GM12878 (cell line): ENCODE data around the gene MRGPRG. TPM values are rescaled to one million over a fixed set of nuclear protein-coding genes. Genes with fewer than 3 reads are reported as not detected.
A peak's percentile ranks its signal among the peaks of the same experiment; 100 is the strongest.

Source experiments
- ATAC-seq: fragments of 200-7000 bp; cut with Tn5 transposase; 3 replicates; pipeline ENCODE4 v1.9.1; 2020; ENCODE audit warnings: mild to moderate bottlenecking, moderate library complexity
- BruUV-seq: library from RNA; stranded (reverse); fragments of 400-500 nt; replicated peaks from 2 replicates; lab custom pipeline; 2021; lab: Mats Ljungman, UMichigan
- CTCF ChIA-PET: fragments of 300-600 bp; sonication (Branson Sonifier 250); formaldehyde crosslinking; extraction: SDS; loops from one replicate; lab custom pipeline; 2021; ENCODE audit warnings: inconsistent platforms; lab: Yijun Ruan, JAX
- POLR2A ChIA-PET: fragments of 350-600 bp; formaldehyde crosslinking; extraction: SDS; loops from one replicate; lab custom pipeline; 2021; ENCODE audit warnings: inconsistent platforms; lab: Charles Lee
- RAD21 ChIA-PET: fragments of 300-600 bp; sonication (Branson Sonifier 250); formaldehyde crosslinking; loops from one replicate; lab custom pipeline; 2023; ENCODE audit warnings: antibody characterized with exemption; ENCODE audit not compliant: unreplicated experiment; lab: Charles Lee
- SMC1A ChIA-PET: fragments of 300-600 bp; sonication (Branson Sonifier 250); formaldehyde crosslinking; loops from one replicate; lab custom pipeline; 2023; ENCODE audit not compliant: unreplicated experiment, uncharacterized antibody; lab: Charles Lee
- DNase-seq: peaks from one replicate; pipeline ENCODE4 v3.0.0-alpha.2; 2011; ENCODE audit warnings: low read depth, low spot score
- FAIRE-seq: peaks from 3 replicates; lab custom pipeline; 2011; peaks lifted over from hg19 to GRCh38; lab: Jason Lieb, UNC
- H2AFZ ChIP-seq: 2 replicates; pipeline ENCODE4 v1.6.0; 2011; ENCODE audit warnings: low read depth, low read length, control low read depth; ENCODE audit not compliant: control insufficient read depth
- H3K27ac ChIP-seq: 2 replicates; pipeline ENCODE4 v1.5.1; 2011; ENCODE audit warnings: control low read depth; ENCODE audit not compliant: control insufficient read depth, insufficient read depth
- H3K27me3 ChIP-seq, 2 experiments: replicated peaks in 1 of 2; 2 replicates each; pipeline versions ENCODE4 v1.6.0 to v1.6.1; 2011; ENCODE audit warnings: low read length in 1 of 2; ENCODE audit not compliant: control insufficient read depth in 2 of 2, insufficient read depth in 2 of 2
- H3K36me3 ChIP-seq, 2 experiments: 2 replicates each; pipeline ENCODE4 v1.5.1; 2011; ENCODE audit warnings: low read length in 1 of 2; ENCODE audit not compliant: control insufficient read depth in 2 of 2, insufficient read depth in 2 of 2
- H3K4me1 ChIP-seq: 2 replicates; pipeline ENCODE4 v1.6.1; 2011; ENCODE audit warnings: mild to moderate bottlenecking, low read length, moderate library complexity, mixed read lengths; ENCODE audit not compliant: control insufficient read depth, insufficient read depth
- H3K4me2 ChIP-seq: 2 replicates; pipeline ENCODE4 v1.6.0; 2011; ENCODE audit warnings: control low read depth; ENCODE audit not compliant: control insufficient read depth, insufficient read depth
- H3K4me3 ChIP-seq: fragments of 200-600 bp; sonication (generic); 2 replicates; pipeline ENCODE4 v1.5.1; 2016
- H3K79me2 ChIP-seq: 2 replicates; pipeline ENCODE4 v1.6.0; 2011; ENCODE audit warnings: low read length; ENCODE audit not compliant: control insufficient read depth, insufficient read depth
- H3K9ac ChIP-seq: 2 replicates; pipeline ENCODE4 v1.8.0; 2011; ENCODE audit warnings: low read length, control low read depth, mixed read lengths; ENCODE audit not compliant: control insufficient read depth, insufficient read depth
- H3K9me3 ChIP-seq: replicated peaks from 3 replicates; pipeline ENCODE4 v1.5.1; 2011; ENCODE audit warnings: mild to moderate bottlenecking, low read length; ENCODE audit not compliant: control insufficient read depth, insufficient read depth
- H4K20me1 ChIP-seq: 2 replicates; pipeline ENCODE4 v1.6.0; 2011; ENCODE audit not compliant: control insufficient read depth, insufficient read depth
- BHLHE40 ChIP-seq, 2 experiments: fragments of 450-650 bp in 1 of 2; IDR thresholded peaks; 2 replicates each; pipeline ENCODE4 v1.6.1; 2011 to 2017; ENCODE audit warnings: low read depth in 2 of 2, borderline replicate concordance in 1 of 2, improper control_type of control experiment in 1 of 2, low read length in 1 of 2, mild to moderate bottlenecking in 1 of 2
- CBX5 ChIP-seq: sonication (generic); IDR thresholded peaks from 2 replicates; pipeline ENCODE4 v1.6.1; 2016; ENCODE audit warnings: low read depth, moderate library complexity, mild to moderate bottlenecking, inconsistent platforms
- CHD2 ChIP-seq: IDR thresholded peaks from 2 replicates; pipeline ENCODE4 v1.6.1; 2011; ENCODE audit warnings: low read depth, low read length, improper control_type of control experiment, borderline replicate concordance
- POLR2A ChIP-seq: IDR thresholded peaks from 2 replicates; pipeline ENCODE4 v1.6.1; 2011; ENCODE audit warnings: low read depth, mild to moderate bottlenecking, low read length
- SMAD1 ChIP-seq: fragments of 450-650 bp; IDR thresholded peaks from 2 replicates; pipeline ENCODE4 v1.6.1; 2018; ENCODE audit warnings: mild to moderate bottlenecking, low read depth; ENCODE audit not compliant: partially characterized antibody
- SPI1 ChIP-seq: IDR thresholded peaks from 2 replicates; pipeline ENCODE4 v1.6.1; 2011; ENCODE audit warnings: low read depth, mild to moderate bottlenecking, low read length, moderate library complexity, borderline replicate concordance; ENCODE audit not compliant: insufficient read depth
- WGBS: methylation state at CpG from one replicate; pipeline ENCODE4 v1.1.6; 2016; ENCODE audit warnings: low lambda C conversion rate; ENCODE audit not compliant: insufficient replicate concordance, insufficient coverage; ENCODE audit errors: missing lambda C conversion rate; 5-methylcytosine and 5-hydroxymethylcytosine counted together
- in situ Hi-C: fragments of 300-500 bp; cut with MboI; formaldehyde crosslinking; loops from 9 replicates; pipeline ENCODE4 v1.14.3; 2018; ENCODE audit warnings: mixed read lengths
- intact Hi-C: fragments of 100-400 bp; cut with micrococcal nuclease; formaldehyde crosslinking; loops from one replicate; pipeline ENCODE4 v1.14.2; 2022; ENCODE audit not compliant: unreplicated experiment
- polyA plus RNA-seq, 11 experiments: library from polyadenylated mRNA; depleted of rRNA in 4 of 11; unstranded in 6 of 11; stranded (reverse) in 5 of 11; fragments of >200 nt; fragmentation: Nextera tagmentation in 4 of 11; fragmentation: Illumina TruSeq in 1 of 11; extraction: Ambion mirVana in 4 of 11; extraction: Trizol in 1 of 11; gene quantifications; 1 replicate in 1 of 11; 2 replicates in 10 of 11; pipeline versions ENCODE4 v1.2.1 to v1.2.3, GENCODE V29; 2011 to 2016; ENCODE audit warnings: inconsistent platforms in 2 of 11, missing spikeins in 2 of 11, low read depth in 1 of 11
- total RNA-seq, 4 experiments: library from RNA; depleted of rRNA in 3 of 4; stranded (reverse); fragments of >200 nt in 3 of 4; fragmentation: Illumina TruSeq in 1 of 4; extraction: Trizol in 1 of 4; gene quantifications; 2 replicates each; pipeline versions ENCODE4 v1.2.1 to v1.2.3, GENCODE V29; 2013 to 2021

Gene MRGPRG
- total and polyA plus RNA-seq, 10 of the 15 experiments (the other 5 are each of a cell fraction or from before 2014, with no cell fraction given) = not detected

- TF ChIP-seq SMAD1 (no peak), CHD2 (no peak), POLR2A (no peak)
- TF ChIP-seq, all 136 proteins: peak for 0
These were observed 22.2 kb downstream of the MRGPRG start (continued) for GRCh38 chr11:3196161-3197043.

GRCh38 chr11:3195251-3196160, 23.1 kb downstream of the MRGPRG start:
- Histone ChIP-seq H4K20me1 (no peaks in the 10 kb centered on the region), H3K4me3 (no peak overlapping the region), H3K4me2 (no peak overlapping the region), H2AFZ (no peak overlapping the region), H3K27ac (no peak overlapping the region), H3K27me3 (no peaks in the 10 kb centered on the region; a peak in 1 of 4 replicates), H3K79me2 (no peaks in the 10 kb centered on the region), H3K4me1 (no peaks in the 10 kb centered on the region), H3K9ac (no peak overlapping the region), H3K36me3 (no peaks in the 10 kb centered on the region), H3K9me3 (no peaks in the 10 kb centered on the region)
- CTCF ChIA-PET = no interaction called here
- no TSS peak for BruUV-seq
- SMC1A ChIA-PET = no interaction called here
- peak; percentile 60; the same call in 1 of the 2 replicates for TF ChIP-seq SPI1
- TF ChIP-seq BHLHE40 (IDR thresholded peaks at IDR 0.05; ENCODE audit: borderline replicate concordance in 1 of 2, low read depth in 2 of 2, low read length in 1 of 2) = peak in 1 of 2 experiments; percentile 23; a peak in 1 of 4 replicates
- no peak for TF ChIP-seq CBX5
- DNase-seq (no peak), ATAC-seq (no peak), FAIRE-seq (no peak)
- POLR2A ChIA-PET = no interaction called here
- intact Hi-C loops = no loop called here
- in situ Hi-C loops = no loop called here
- RAD21 ChIA-PET = no interaction called here
- 24% methylated on average over 22 of the region's 22 CpGs for WGBS
